Fibroblast of upper back skin (primary cell): Measurements from ENCODE around the gene ALG9.
A peak's percentile ranks its signal among the peaks of the same experiment; 100 is the strongest.

Source experiments
- DNase-seq: peaks from one replicate; pipeline ENCODE4 v3.0.0-alpha.2; 2013

The ALG9 gene

DNA sequence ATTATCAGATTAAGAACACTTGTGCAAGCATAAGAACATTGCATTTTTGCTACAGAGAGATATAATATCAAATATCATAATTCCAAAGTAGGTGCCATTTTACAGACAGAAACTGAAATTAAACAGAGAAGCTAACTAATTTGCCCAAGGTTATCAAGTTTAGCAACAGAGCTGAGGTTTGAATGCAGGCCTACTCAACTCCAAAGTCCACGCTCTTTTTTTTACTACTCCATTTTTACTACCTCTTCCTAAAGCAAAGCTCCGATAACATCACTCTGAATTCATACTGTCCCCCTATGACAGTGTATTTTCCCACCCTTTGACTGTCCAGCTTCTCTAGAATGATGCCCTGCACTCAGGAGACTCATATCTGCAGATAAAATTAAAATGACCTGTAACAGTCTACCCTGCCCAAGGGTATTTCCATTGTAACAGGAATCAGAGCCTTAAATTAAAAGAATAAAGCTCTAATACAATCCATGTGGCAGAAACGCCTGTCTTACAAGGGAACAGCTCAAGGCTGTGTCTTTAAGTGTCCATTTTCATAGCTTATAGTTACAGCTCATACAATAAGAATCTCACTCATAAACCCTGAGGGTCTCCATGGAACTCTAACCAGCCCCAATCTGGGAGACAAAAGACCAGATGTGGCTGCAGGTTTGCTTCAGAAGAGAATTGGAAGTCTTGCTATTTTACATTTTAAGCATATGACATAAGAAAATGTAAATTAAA is 36.8 kb downstream of the ALG9 start:
- DNase-seq = no peak

DNA sequence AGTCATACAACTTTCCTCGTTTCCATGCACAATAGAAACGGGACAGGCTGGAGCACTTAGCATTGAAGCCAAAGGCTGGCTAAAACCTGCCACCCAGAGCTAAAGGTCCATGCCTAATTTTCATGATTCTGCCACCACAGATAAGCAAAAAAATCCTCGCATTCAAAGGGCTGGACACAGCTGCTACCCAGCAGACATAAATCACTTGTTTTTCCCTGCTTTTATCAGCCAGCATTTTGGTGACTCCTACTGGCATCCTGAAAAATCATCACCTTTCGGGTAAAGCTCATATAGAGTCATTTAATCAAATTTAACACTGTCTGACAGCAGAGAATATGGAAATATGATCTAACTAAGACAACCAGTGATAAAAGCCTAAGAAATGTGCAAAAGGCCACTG is 37.9 kb downstream of the ALG9 start:
- DNase-seq = no peak

DNA sequence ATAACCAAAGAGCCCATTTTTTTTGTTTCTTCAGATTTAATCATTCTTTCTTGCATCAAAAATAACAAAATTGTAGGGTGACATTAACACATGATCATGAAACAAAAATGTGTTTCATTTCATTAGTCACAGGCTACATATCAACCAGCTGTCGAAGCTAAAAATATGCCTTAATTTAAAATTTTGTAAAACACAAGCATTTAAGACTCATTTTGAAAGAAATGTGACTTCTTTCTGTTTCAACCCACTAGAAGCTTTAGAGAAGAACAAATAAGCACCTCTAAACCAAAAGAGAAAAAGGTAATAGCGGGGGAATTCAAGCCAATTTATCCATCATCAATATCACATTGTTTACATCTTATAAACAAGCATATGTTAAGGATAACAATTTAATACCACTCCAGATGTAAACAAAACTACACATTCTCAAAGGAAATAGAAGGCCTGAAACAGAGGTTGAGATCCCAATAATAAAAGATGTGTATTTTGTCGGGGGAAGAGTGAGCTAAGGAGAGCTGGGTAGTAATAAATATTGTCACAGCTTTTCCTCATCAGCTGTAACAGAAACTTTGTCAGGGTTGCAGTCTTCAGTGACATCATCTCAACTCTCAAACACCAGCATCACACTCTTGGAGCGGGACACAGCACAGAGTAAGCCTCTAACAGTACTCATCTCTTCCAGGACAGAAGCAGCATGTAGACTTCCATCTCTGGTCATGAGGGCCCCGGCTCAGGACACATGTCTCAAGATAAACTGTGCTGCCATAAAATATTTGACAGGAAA is 42.0 kb downstream of the ALG9 start:
- DNase-seq = no peak

DNA sequence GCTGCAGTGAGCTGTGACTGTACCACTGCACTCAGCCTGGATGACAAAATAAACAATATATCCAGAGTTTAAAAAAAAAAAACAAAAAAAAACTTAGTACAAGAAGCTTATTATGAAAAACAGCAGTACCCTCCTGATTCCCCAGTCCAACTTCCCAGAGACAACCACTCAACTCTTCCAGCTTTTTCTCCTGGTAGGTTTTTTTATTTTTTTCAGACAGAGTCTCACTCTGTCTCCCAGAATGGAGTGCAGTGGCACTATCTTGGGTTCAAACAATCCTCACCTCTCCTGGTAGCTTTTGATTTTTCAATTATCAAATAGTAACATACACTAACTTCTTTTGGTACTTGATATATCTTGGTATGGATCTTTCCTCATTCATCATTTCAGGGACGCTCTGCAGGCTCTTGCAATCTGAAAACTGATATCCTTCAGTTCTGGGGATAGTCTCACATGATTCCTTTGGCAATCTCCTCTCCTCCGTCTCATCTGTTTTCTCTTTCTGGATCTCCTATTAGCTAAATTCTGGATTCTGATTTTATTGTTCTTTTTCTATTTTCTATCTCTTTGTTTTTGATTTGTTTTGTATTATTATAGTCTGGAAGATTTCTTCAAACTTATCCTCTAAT is 44.9 kb downstream of the ALG9 start:
- DNase-seq = no peak

DNA sequence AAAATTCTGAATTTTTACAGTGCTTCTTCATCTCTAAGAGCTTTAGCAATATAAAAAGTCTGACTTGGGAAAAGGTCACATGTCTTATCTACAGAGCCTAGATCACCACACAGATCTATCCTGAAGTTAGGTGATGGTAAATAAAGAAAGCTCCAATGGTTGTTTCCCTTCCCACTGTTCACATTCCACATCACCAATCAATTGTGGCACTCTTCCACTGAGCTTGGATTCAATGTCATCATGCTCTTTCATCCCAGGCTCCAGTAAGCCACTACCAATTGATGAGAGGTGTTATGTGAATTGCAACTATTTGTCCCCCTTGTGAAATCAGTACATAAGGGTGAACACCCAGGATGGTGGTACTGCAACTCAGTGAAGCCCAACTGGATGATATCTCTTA is 47.8 kb downstream of the ALG9 start:
- no peak for DNase-seq

DNA sequence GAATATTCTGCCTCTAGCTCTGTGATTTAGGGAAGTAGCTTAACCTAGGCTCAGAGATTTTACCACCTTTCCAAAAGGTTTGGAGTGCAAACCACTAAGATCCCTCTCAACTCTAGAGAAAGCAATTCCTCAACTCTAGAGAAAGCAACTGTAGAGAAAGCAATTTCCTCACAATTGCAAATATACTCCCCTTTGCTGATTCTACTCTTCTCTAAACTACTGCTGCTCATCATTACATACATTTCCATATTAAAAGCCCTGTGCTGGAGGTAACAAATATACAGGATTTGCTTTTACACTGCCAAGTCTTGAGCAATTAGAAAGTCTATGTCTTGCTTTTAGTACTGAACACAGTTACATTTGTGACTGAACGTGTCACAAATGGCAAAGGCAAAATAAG is 48.2 kb downstream of the ALG9 start:
- DNase-seq = no peak

DNA sequence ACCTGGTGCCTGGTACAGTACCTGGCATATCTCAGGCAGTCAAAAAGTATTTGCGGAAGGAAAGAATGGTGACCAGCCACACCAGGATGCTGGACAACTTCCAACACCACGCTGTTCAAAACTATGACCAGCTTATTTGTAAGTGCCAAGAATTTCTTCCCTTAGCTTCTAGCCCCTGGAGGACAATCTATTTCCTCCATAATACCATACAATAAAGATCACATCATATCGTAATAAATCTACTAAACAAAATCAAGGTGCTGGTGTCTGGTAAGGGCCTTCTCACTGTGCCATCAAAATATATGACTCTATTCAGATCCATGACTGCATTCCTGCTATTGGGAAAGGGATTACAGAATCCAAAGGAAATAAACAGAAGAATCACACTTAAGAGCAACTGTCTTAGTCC is 51.5 kb downstream of the ALG9 start:
- DNase-seq = no peak

DNA sequence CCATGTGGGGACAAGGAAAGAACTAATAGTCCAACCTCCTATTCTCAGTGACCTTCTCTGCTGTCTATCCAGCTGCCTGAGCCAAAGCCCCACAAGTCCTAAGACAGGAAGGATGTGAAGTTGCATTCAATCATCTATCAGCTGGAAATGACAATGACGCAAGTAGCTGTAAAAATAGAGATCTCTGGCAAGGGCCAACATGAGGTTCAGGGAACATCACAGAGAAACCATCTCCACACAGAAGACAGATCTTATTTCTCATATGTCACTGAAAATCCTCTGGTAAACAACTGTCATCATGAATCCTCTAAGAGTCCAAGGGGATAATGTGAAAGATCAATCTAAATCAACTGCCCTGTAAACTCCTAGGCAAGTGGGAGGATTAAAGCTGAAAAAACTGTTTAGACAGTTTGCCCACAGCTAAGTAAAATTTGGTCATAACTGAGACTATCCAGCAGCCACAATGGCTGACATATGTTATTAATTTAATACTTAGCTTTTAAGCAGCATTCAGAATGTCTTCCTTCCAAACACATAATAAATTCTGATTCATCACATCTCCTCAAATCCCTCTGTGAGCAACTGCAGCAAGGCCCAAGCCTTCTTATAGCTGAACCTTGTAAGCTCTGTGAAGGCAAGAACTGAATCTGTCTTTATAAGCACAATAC is 52.1 kb downstream of the ALG9 start:
- DNase-seq = peak; percentile 91

DNA sequence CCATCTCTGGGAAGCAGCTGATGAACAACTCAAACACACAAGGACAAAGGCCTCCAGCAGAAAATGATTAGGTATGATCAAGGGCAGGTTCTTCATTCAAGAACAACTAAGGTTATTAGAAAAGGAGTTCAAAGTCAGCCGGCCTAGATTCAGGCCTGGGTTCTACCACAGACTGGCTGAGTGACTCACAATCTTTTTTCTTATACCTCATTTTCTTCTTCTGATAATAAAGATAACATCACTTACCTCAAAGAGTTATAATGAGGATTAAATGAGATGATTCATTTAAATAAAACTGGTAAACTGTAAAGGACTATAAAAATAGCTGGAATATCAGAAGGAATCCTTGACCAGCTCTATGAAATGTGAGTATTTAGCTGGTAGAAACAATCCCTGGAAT is 55.9 kb downstream of the ALG9 start:
- no peak for DNase-seq

DNA sequence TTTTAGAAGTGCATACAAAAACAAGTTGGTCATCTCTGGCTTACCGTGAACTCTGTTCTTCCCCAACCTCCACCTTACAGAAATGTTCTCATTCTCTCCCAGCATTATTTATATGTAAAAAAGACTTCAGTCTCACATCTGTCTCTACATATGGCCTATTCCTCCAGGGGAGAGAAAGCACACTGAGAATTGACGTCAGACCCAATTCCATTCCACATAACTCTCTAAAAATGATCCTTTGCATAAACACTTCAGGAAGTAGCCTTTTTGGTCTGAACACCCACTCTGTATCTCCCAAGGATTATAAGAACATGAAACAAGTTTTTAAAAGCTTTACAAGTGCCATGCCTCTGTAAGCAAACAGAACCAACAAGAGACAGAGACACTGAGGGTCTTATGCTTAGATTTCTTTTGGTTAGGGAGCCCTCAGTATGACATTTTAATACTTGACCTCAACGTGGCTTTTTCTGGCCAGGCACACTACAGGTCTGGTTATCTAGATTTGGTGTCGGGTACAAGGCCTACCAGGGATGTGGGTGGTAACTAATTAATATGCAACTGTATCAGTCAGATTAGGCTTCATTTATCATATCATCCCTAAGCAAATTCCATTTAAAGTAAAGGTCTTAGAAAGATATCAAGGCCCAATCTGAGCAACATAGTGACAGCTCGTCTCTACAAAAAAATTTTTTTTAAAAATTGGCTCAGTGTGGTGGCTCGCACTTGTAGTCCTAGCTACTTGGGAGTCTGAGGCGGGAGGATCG is 56.6 kb downstream of the ALG9 start:
- DNase-seq = peak; percentile 77

DNA sequence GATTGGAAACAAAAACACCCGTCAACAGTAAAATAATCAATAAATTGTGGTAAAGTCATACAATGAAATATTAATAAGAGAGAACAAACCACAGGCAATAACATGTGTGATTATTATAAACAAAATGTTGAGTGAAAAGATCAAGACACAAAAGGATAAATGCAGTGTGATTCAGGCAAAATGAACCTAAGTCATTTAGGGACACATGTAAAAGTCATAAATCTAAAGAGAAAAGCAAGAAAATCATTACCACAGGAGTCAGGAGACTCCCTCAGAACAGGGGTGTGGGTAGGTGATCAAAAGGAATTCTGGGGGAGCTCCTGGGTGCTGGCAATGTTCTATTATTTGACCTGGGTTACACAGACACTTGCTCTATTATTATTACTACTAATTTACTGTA is 57.3 kb downstream of the ALG9 start:
- DNase-seq = no peak

DNA sequence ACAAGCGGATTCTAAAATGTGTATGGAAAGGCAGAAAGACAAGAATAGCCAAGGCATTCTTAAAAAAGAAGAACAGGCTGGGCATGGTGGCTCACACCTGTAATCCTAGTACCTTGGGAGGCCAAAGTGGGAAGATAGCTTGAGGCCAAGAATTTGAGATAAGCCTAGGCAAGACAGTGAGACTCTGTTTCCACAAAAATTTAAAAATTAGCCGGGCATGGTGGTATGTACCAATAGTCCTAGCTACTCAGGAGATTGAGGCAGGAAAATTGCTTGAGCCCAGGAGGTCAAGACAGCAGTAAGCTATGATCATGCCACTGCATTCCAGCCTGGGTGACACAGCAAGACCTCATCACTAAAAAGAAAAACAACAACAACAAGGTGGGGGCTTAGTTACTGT is 59.2 kb downstream of the ALG9 start:
- no peak for DNase-seq

DNA sequence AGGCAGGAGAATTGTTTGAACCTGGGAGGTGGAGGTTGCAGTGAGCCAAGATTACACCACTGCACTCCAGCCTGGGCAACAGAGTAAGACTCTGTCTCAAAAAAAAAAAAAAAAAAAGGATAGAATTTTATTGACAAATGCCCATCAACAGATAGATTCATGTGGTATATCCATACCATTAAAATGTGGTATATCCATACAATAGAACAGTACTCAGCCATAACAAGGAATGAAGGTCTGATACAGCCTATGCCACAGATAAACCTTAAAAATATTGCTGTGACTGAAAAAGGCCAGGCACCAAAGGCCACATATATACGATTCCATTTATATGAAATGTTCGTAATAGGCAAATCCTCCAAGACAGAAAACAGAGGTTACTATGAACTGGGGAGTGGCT is 59.9 kb downstream of the ALG9 start:
- no peak for DNase-seq

DNA sequence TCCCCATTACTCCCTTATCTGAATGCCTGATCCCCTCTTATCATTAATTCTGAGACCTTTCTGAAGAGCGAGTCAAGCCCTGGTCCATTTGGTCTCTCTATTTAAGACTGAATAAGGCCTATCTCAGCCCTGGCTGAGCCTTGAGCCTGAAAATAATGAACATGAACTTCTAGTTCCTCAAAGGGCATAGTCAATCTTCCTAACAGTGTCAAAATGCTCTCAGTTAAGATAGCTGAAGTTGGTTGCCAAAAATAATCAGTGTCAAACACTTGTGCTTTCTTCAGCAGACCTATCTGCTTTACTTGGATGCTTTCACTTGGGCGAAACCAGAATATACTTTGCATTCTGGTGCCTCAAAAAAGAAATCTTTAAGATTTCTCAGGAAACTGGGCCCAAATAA is 62.5 kb downstream of the ALG9 start:
- DNase-seq = no peak

DNA sequence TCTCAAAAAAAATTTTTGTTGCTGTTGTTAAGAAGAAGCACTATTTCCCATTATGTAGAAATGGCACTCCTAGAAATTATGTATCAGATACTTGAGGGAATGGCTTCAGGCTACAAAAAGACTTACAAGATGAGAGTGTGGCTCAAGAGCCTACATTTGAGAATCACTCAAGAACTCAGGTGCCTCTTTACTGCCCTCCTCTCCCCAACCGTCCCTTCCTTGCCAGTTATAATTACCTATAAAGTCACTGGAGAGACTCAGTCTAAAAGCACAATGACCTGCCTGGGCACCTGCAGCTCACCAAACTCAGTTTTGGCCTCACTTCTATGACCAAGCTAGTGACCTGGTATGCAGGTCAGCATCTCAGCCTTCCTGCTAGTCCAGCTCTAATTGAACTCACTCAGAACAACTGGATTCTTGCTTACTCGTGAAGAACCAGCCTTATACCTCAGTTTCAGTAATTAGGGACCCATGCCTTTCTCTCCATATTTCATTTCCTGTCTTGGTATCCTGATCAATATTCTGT is 63.3 kb downstream of the ALG9 start:
- DNase-seq = no peak

DNA sequence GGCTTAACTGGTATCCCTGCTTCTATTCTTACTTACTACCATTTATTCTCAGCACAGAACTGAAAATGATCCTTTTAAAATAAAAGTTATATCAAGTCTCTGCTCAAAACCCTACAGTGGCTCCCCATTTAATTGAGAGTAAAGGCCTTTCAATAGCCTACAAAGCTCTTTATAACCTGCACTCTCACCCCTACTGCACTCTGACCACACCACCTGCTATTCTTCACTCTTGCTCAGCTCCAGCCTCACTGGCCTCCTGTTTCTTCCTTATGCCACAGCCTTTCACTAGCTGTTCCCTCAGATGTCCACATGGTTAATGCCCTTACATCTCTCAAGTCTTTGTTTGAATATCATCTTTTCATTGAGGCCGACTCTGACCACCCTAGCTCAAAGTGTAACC is 64.3 kb downstream of the ALG9 start:
- no peak for DNase-seq

DNA sequence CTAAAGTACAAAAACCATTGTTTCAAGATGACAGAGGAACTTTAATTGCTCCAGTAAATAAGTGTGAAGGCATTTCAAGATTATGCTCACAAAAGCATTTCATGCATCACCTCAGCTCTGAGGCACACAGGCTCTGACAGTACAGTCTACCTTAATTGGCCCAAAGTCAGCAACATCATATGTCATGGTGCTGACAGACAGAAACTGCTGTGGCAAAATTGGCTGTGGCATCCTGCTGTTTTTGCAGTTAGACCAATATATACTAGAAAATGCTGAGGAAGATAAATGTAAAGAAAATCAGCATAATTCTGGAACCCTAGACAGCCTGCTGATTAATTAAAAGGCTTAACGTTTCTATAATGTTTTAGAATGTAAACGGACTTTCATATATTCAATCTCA is 70.2 kb downstream of the ALG9 start:
- DNase-seq = no peak

DNA sequence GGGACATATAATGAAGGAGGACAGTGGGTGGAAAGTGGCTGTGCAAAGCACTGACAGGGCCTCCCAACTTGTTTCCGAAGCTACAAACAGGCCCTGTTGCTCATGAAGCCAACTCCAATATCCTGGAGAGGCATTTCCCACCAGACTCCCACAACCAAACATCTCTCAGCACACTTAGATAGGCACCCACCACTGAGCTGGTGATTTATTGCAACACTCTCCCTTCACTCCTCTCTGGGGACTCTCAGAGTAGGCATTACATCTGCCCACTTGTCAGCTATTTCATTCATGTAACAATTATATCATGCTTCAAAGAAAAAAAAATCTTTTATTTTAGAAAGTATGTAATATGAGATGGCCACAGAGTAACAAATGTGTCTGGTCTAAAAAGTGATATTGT is 73.1 kb downstream of the ALG9 start:
- no peak for DNase-seq

DNA sequence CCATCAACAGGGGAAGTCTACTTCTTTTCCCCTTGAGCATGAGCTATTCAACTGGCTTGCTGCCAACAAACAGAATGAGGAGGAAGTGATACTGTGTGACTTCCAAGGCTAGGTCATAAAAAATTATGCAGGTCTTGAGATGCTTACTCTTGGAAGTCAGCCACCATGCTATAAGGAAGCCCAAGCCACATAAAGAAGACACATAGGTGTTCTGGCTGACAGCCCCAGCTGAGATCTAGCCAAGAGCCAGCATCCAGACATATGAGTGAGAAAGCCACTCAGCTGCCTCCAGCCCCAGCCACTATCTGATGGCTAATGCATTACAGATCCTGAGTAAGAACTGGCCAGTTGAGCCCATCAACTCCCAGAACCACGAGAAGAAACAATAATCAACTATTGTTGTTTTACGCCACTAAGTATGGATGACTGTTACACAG is 74.2 kb downstream of the ALG9 start:
- DNase-seq = peak; percentile 51

DNA sequence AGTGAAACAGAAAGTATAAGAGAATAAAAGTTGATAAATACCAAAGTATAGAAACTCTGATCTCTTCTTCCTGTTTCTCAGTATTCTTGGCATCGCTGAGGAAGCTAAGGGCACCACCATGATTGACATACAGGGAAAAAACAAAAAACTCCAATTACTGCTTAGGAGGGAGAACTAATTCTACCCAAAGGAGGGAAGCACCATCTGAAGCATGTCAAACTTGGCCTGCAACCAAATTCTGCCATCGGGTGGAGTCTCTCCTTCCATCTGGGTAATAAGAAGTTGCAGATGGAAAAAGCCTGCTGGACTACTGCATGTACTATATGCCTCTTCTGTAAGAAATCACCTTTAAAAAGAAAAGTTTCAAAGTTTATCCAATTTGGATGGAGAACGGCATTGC is 74.7 kb downstream of the ALG9 start:
- no peak for DNase-seq

DNA sequence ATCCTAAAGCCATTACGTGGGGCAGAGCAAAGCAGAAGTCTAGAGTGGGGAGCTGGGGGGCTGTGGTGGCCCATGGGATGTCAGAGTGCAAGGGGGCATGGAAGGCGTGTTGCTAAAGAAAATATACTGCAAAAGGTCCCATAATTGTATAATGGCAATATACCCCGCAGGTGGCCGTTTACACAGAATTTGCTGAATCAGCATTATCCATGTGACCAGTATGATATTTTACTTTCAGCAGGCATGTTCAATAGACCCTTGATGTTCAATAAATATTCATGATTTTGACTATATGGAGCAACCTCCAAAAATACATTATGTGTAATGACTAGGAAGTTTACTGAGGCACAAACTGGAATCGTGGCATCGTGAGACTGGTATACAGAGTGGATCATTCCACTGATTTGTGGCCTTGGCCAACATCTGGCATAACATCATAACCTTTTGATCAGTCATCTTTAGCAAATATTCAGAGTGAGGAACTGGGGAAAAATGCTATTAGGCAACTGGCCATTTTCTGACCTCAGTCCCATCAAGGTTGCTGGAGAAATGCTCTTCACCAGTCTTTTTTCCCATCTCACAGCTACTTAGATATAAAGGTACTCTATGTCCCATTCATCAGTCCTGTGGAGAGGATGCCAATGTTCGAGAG is 75.9 kb downstream of the ALG9 start:
- peak; percentile 59 for DNase-seq

DNA sequence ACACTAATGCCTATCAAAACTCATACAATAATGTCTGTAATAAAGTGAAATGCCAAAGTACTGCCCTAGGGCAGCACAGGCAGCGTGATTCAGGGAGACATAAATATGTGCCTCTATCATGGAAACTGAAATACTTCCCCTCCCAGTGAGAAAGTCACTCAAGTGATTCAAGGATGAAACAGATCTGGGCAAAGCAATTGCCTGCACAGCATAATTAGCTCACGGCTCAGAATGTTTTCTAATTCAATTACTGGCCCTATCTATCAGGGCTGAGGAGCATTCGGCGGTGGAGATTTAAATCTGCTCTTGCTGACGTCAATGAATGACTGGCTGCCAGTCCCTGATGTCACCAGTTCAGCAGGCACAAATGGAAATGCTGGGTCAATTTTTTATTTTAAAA is 77.5 kb downstream of the ALG9 start:
- DNase-seq = no peak
